ENCODE results near the gene GRM1.

The GRM1 gene

GRCh38 chr6:146191166-146191565 lies 162.3 kb downstream of the GRM1 start:
- no peak overlapping the region for H3K4me3 ChIP-seq (ENCODE audit: control insufficient read depth, low read depth, low read length)
- no peak for DNase-seq (ENCODE audit: low read depth)
- no peak for TF ChIP-seq CTCF (IDR thresholded peaks at IDR 0.05; ENCODE audit: control insufficient read depth, insufficient read depth, low read depth, low read length, missing control alignments)

- DNase-seq (ENCODE audit: low read depth) = no peak
- no peak for TF ChIP-seq CTCF (IDR thresholded peaks at IDR 0.05; ENCODE audit: control insufficient read depth, insufficient read depth, low read depth, low read length, missing control alignments)
- no peak overlapping the region for H3K4me3 ChIP-seq (ENCODE audit: control insufficient read depth, low read depth, low read length)
Observed at GRCh38 chr6:146191612-146192011, 162.8 kb downstream of the GRM1 start.

GRCh38 chr6:146194434-146194833 lies 165.6 kb downstream of the GRM1 start:
- DNase-seq (ENCODE audit: low read depth) = no peak
- TF ChIP-seq CTCF (IDR thresholded peaks at IDR 0.05; ENCODE audit: control insufficient read depth, insufficient read depth, low read depth, low read length, missing control alignments) = no peak
- H3K4me3 ChIP-seq (ENCODE audit: control insufficient read depth, low read depth, low read length) = no peak overlapping the region

- TF ChIP-seq CTCF (IDR thresholded peaks at IDR 0.05; ENCODE audit: control insufficient read depth, insufficient read depth, low read depth, low read length, missing control alignments) = no peak
- H3K4me3 ChIP-seq (ENCODE audit: control insufficient read depth, low read depth, low read length) = no peak overlapping the region
- DNase-seq (ENCODE audit: low read depth) = no peak
Observed at GRCh38 chr6:146200176-146200575, 171.3 kb downstream of the GRM1 start.

GRCh38 chr6:146202570-146202969 lies 173.7 kb downstream of the GRM1 start:
- H3K4me3 ChIP-seq (ENCODE audit: control insufficient read depth, low read depth, low read length) = no peak overlapping the region
- DNase-seq (ENCODE audit: low read depth) = no peak
- no peak for TF ChIP-seq CTCF (IDR thresholded peaks at IDR 0.05; ENCODE audit: control insufficient read depth, insufficient read depth, low read depth, low read length, missing control alignments)

GRCh38 chr6:146209942-146210341 lies 181.1 kb downstream of the GRM1 start:
- TF ChIP-seq CTCF (IDR thresholded peaks at IDR 0.05; ENCODE audit: control insufficient read depth, insufficient read depth, low read depth, low read length, missing control alignments) = no peak
- H3K4me3 ChIP-seq (ENCODE audit: control insufficient read depth, low read depth, low read length) = no peak overlapping the region

More at GRCh38 chr6:146209942-146210341, 181.1 kb downstream of the GRM1 start:
- no peak for DNase-seq (ENCODE audit: low read depth)
